GM13976 (cell line): ENCODE measurements around the gene RBM20.
"Not testable (repeated sequence)": the region's sequence is repeated elsewhere in the genome, so short reads cannot be mapped to it uniquely, and the experiment has no call there.

ENCODE experiments used
- DNase-seq: peaks from one replicate; pipeline ENCODE4 v3.0.0; 2012; ENCODE audit warnings: low spot score
- CTCF ChIP-seq: IDR thresholded peaks from 2 replicates; pipeline ENCODE4 v1.5.1; 2012; ENCODE audit warnings: borderline replicate concordance, mild to moderate bottlenecking; ENCODE audit not compliant: insufficient read depth; ENCODE audit errors: extremely low read depth, missing control alignments, control extremely low read depth
- in situ Hi-C: fragments of 300-500 bp; cut with MboI; formaldehyde crosslinking; loops from one replicate; pipeline ENCODE4 v1.12.0; 2022; ENCODE audit warnings: low sequenced_read_pairs, mixed read lengths, inconsistent platforms; ENCODE audit not compliant: unreplicated experiment

RBM20 gene

GRCh38 chr10:110610308-110610774, 33.8 kb upstream of the RBM20 start:
- peak; percentile 58 for TF ChIP-seq CTCF
- DNase-seq: peak; percentile 60
- in situ Hi-C loops: loop anchor here (25.0 kb wide), 1 partner anchor 277 kb away; no protein-coding TSS in a partner anchor

- in situ Hi-C loops: loop anchor here (25.0 kb wide), 1 partner anchor 277 kb away; no protein-coding TSS in a partner anchor
- DNase-seq: not testable (repeated sequence)
Measured at GRCh38 chr10:110610781-110611180, 33.4 kb upstream of the RBM20 start.

GRCh38 chr10:110612087-110612486, 32.0 kb upstream of the RBM20 start:
- no peak for TF ChIP-seq CTCF
- in situ Hi-C loops: loop anchor here (25.0 kb wide), 1 partner anchor 275 kb away; no protein-coding TSS in a partner anchor
- no peak for DNase-seq

GRCh38 chr10:110612629-110613028, 31.5 kb upstream of the RBM20 start:
- in situ Hi-C loops: loop anchor here (25.0 kb wide), 1 partner anchor 275 kb away; no protein-coding TSS in a partner anchor
- TF ChIP-seq CTCF: no peak
- DNase-seq: no peak

- no peak for DNase-seq
- in situ Hi-C loops: loop anchor here (25.0 kb wide), 1 partner anchor 274 kb away; no protein-coding TSS in a partner anchor
- TF ChIP-seq CTCF: no peak
Measured at GRCh38 chr10:110613341-110613995, 30.7 kb upstream of the RBM20 start.

- no peak for DNase-seq
- no peak for TF ChIP-seq CTCF
- in situ Hi-C loops: loop anchor here (25.0 kb wide), 1 partner anchor 273 kb away; no protein-coding TSS in a partner anchor
Measured at GRCh38 chr10:110613996-110614495, 30.1 kb upstream of the RBM20 start.
